HG03108 (cell line): ENCODE results near the gene COPS9.

Experiments used
- ATAC-seq: cut with Tn5 transposase; IDR thresholded peaks from one replicate; pipeline ENCODE4 v1.9.1; 2021; ENCODE audit warnings: moderate library complexity; ENCODE audit not compliant: unreplicated experiment

COPS9 gene

DNA sequence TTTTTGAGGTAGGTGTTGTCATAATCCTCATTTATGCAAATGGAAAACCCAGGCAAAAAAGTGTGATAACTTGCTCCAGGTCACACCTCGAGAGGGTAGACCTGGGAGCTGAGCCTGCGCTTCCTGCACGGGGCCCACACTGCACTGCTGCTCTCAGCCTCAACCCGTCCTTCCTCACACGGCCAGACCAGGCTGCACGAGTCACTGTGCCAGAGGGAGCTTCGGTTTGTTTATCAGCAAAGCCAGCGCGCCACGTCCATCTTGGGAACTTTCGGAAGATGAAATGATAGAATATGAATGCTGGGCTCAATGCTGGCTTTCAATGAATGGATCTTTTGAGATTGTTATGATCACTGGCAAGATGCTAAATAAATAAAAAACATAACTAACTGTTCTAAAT is 14.4 kb downstream of the COPS9 start:
- ATAC-seq, result no peak

DNA sequence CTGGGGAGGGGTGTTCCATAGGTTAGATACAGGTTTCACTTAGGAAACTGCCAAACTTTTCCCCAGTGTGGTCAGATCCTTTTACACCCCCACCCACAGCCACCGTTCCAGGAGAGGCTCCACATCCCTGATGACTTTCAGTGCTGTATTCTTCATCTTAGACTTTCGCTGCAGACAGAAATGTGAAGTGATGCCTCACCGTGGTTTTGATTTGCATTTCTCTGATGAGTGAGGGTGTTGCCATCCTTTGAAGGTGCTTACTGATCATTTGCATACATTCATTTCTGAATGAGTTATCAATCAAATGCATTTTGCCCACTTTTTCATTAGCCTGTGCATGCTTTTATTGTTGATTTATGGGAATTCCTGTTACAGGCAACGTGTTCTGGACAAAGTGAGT is 14.9 kb downstream of the COPS9 start:
- no peak for ATAC-seq

DNA sequence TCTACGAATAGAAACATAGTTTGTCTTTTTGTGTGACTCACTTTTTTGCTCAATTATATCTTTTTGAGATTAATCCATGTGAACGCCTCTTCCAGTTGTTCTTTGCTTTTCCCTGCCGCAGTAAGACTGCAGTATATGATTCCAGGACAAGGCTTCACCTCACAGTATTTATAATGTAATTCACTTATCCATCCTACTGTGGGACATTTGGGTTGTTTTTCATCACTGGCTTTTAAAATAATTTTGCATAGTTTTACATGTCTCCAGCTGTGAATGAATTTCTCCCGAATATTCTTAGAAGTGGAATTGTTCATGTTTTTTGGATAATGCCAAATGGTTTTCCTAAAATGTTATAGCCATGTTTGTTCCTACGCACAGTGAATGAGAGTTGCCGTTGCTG is 21.9 kb downstream of the COPS9 start:
- no peak for ATAC-seq

DNA sequence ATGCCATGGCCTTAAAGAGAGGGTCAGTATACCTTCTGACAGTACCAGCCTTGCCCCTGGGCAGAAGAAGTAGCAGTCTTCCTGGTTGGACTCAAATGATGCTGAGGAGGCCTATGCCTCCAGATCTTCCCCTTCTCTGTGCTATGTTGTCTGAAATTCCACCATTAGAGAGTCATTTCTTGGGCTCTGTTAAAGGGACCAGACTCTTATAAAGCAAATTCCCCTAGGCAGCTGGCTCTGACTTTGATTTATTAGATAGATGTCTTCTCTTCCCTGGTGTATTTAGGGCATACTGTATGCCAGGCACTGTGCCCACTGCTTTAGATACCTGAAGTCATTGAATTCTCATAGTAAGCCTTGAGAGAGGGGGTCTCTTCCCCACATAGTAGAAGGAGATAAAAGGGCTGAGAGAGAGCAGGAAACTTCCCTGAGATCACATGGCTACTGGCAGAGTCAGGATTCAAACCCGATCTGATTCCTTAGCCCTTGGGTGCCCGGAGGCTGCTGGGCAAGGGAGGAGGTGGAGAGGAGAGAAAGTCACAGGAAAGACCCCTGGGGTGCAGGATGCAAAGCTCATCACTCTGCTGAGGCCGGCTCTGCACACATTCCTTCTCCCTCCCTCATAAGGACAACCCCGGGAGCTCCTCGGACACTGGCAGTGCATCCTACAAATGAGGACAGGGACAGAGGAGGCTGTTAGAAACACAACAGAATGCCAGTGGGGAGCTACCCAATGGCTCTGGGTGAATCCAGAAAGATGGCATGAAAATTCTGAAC is 23.0 kb downstream of the COPS9 start:
- ATAC-seq, result no peak

DNA sequence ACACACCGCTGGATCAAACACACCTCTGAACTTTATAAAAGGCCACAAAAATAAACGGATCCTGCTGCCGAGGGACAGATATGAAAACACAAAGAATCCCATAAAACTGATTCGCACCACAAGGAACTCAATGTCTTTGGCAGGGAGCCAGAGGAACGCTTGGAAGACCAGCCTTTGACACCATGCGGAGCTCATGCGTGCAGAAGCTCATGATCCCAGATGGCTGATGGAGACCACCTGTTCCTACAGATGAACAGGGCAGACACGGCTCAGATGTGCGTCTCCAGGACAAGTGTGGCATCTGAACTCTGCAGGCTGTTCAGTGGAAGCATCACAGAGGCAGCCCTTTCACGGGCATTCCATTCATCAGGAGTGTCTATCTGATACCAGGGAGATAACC is 24.9 kb downstream of the COPS9 start:
- no peak for ATAC-seq

DNA sequence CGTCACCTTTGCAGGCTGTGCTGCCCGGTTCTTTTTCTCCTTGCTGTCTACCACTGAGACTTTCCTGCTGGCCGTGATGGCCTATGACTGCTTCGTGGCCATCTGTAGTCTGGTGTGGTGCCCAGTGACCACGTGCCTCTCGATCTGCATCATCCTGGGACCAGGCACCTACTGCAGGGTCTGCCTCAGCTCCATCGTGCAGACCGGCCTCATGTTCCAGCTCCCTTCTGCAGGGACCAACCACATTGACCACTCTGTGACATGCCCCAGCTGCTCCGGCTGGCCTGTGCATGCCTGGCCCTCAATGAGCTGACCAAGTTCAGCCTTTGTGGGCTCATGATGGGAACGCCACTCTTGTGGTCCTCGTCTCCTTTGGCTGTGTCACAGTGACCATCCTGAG is 26.7 kb downstream of the COPS9 start:
- no peak for ATAC-seq

DNA sequence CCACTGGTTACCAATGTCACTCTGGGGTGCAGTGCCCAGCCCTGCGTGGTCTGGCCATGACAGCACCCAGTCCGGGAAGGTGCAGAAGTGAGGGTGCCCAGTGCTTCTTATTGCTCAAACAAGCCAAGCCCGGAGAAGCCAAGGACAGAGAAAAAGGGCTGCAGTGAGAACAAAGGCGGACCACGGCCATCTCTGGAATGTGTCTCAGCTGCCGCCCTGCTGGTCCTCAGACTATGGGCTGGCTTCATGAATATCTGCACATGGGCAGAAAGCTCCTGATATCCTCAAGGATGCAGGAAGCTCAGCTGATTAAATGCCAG is 28.7 kb downstream of the COPS9 start:
- no peak for ATAC-seq

DNA sequence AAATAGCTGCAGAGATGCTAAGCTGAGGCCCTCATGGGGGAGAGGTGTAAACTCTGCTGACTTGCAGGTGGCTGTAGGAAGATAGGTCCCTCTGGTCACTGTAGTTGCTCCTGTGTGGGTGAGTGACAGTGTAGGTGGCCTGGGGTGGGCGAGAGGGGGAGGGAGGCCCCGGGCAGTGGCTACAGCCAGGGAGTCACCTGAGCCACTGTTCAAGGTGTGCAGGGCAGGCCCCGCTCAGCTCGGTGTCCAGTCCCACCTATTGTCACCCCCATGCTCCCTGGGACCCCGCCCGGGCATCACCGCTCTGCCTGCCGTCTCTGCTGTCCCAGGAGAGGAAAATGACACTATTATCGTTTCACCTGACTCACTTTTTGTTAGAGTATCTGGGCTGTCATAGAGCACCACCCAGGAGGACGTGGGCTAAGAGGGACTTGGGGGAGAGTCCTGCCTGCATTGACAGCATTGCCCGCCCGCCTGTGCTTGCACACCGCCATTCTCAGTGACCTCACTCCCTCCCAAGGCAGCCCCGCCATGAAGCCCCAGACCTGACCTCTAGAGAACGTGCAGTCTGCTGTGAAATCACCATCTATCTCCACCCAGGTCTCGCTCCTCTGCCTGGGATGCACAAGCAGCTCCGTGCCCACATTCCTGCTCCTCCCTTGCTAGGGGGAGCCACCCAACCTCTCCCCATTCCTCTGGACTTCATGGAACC is 29.2 kb downstream of the COPS9 start:
- ATAC-seq, result no peak

DNA sequence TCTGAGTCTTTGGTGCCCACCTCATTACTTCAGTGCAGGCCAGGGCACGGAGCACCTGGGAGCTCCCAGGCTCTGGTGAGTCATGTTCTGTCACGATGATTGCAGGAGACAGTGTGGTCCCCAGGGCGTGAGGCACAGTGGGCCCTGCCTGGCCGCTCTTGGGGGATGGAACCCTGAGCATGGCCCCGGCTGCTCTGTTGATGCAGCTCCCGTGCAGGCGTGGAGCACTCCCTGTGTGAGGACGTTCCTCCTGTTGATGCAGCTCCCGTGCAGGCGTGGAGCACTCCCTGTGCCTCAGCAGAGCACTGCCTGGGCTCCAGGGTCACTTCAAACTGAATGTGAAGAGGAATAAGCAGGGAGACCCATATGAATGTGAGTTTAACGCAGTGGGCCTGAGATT is 30.1 kb downstream of the COPS9 start:
- ATAC-seq, result no peak

DNA sequence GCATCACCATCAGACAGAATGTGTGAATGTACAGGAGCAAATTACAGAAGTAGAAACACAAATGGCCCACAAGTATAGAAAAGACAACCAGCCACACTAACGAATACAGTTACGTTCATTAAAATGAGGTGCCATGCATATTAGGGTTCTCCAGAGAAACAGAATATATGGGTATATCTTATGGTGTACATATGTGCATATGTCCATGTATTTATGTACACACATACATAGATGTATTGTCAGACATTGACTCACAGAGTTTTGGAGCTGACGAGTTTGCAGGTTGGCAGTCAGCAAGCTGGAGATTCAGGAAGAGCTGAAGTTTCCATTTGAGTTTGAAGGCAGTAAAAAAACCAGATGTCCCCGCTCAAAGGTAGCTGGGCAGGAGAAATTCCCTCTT is 33.0 kb downstream of the COPS9 start:
- ATAC-seq, result no peak

DNA sequence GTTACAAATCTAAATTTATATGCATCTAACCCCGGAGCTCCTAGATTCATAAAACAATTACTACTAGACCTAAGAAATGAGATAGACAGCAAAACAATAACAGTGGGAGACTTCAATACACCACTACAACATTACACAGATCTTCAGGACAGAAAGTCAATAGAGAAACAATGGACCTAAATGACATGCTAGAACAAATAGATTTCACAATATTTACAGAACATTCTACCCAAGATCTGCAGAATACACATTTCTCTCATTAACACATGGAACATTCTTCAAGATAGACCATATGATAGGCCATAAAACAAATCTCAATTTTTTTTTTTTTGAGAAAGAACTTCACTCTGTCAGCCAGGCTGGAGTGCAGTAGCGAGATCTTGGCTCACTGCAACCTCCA is 37.8 kb downstream of the COPS9 start:
- ATAC-seq, result no peak

DNA sequence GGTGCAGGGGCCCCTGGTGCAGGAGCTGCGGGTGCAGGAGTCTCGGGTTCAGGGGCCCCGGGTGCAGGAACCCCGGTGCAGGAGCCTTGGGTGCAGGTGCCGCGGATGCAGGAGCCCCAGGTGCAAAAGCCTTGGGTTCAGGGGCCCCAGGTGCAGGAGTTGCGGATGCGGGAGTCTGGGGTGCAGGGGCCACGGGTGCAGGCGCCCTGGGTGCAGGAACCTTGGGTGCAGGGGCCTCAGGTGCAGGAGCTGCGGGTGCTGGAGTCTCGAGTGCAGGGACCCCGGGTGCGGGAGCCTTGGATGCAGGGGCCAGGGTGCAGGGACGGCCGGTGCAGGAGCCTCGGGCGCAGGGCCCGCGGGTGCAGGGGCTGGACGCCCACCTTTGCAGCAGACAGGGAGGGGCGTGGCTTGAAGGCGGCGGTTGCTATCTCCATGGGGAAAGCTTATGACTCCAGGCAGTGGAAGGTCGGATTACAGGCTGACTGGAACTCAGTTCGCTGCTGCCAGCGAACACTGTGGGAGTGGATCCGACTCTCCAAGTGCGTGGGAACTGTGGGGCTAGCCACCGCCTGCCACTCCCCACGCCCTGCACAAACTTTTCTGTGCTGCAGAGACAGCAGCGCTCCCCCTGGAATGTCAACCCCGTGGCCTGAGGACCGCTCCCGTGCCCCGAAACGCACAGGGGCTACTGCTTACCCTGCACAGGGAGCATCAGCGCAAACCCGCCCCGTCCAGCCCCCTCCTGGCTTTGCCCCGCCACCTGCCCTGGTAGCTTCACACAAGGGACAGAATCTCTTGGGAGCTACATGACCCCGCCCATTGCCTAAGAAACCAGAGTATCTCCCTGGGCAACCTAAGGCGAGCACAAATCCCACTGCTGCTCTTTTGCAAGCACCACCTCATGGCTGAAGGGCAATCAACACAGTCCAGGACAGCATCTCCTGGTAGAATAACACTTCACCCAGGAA is 40.3 kb downstream of the COPS9 start:
- no peak for ATAC-seq

DNA sequence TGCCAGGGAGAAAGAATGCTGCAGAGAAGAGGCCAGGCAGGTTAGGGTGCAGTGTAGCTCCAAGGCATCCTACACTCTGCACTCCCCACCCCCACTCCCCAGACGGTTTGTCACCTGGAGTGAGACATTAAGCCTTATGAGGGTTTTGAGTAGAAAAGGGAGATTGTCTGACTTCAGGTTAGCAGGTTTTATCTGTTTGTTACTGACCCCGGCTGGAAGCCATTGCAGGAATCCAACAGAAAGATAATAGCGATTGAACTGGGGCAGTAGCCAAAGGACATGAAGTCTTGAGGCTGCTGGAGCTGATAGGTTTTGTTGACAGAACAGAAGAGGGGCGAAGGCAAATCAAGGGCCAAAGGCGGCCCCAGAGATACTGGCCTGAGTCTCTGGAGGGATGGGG is 46.8 kb downstream of the COPS9 start:
- ATAC-seq, result no peak

DNA sequence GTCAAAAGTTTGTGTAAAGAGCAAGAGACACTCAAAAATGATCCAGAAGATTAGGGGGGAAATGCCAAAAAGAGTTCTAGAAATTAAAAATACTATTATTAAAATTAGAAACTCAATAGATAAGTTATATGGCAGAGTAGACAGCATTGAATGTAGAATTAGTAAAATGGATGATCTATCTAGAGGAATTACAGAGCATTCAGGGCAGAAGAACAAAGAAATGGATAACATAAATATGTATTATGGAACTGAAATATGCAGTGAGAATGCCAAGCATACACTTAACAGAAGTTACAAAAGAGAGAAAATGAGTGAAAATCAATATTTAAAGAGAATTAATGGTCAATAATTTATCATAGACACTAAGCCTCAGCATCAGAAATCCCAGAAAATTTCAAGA is 49.5 kb downstream of the COPS9 start:
- no peak for ATAC-seq
